ENCODE data around the gene CCR8.
A peak's percentile ranks its signal among the peaks of the same experiment; 100 is the strongest.

Gene CCR8, protein sequence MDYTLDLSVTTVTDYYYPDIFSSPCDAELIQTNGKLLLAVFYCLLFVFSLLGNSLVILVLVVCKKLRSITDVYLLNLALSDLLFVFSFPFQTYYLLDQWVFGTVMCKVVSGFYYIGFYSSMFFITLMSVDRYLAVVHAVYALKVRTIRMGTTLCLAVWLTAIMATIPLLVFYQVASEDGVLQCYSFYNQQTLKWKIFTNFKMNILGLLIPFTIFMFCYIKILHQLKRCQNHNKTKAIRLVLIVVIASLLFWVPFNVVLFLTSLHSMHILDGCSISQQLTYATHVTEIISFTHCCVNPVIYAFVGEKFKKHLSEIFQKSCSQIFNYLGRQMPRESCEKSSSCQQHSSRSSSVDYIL

DNA sequence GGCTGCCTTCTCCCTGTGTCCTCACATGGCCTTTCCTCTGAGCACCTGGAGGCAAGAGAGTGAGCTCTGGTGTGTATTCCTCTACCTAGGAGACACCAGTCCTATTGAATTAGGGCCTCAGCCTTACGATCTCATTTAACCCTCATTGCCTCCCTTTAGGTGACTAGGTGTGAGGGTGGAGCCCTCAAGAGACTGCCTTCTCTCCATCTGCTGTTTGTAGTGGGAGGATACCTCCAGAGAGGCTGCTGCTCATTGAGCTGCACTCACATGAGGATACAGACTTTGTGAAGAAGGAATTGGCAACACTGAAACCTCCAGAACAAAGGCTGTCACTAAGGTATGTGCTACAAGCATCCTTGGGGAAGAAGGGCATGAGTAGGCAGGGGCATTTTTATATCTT lies at the start of gene CCR8:
CCR8 (plus strand) TSS at position 217 of the 400 bp plus-strand sequence. CDS start 2,623 bp downstream, outside the sequence.
- DNase-seq = peak; percentile 74

DNA sequence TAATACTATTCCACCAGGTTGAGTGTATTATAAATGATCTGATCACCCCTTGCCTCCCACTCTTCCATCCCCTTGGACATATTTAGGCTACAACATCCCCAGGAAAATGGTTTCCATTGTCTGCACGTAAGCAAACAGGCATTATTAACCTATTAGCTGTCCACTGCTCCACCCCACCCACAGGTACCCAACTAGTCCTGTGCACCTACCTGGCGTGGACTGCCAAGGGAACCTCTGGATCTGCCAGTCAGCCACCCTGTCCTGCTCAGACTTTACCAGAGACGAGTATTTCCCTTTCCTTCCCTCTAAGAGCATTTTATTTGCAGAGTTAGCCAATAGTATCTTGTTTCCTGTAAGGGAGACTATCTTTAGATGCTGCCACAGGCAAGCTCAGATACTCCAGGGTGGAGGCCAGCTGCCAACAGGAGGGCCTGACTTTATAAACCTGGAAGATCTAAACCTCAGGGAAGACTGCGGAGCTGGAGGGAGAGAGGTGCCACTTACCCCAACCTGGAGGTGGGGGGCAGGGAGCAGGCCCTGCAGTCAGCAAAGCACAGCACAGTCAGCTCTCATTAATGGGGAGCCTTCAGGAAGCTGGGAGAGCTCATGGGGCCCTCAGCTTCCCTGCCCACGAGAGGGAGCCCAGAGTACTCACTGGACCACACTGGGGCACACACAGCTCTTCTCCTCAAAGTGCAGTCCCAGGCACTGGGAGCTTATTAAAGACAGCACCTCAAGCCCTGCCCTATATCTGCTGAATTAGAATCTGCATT lies 49.6 kb upstream of the CCR8 start, which contains the start of gene CX3CR1:
CX3CR1 (minus strand) TSS at position 292 of the 773 bp plus-strand sequence. CDS start 13,527 bp downstream, outside the sequence.
- DNase-seq = no peak

DNA sequence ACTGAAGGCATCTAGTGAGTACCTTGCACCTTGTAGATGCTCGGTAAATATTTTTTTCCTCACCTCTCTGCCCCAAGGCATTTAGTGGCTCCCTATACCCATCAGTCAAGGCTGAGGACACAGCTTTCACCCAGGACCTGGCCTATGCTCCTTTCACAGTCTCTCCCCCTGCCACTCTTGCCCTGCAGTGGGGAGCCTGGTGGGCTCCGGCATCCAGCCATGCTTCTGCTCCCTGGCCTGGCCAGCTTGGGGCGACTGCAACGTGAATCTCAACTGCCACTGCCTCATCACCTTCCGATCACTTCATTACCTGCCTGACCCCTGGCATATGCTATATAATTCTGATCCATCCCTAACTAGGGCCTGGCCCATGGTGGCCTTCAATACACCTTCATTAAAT lies 48.9 kb upstream of the CCR8 start:
- no peak for DNase-seq

DNA sequence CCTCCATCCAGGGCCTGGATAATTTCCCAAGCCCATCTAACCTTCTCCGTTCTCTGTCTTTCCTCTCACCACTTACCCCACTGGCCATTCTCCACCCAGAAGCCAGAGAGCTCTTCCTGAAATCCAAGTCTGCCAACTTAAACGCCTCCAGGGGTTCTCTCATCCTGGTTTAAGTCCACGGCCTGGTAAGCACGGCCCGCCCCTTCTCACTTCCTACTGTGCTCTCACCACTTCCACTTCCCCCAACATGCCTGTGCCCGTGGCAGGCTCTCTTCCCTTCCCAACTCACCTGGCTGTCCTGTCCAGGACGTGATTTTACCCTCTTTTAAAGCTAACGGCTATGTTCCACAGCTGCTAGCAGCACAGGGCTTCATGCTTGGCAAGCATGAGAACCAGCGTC lies 48.0 kb upstream of the CCR8 start:
- no peak for DNase-seq

DNA sequence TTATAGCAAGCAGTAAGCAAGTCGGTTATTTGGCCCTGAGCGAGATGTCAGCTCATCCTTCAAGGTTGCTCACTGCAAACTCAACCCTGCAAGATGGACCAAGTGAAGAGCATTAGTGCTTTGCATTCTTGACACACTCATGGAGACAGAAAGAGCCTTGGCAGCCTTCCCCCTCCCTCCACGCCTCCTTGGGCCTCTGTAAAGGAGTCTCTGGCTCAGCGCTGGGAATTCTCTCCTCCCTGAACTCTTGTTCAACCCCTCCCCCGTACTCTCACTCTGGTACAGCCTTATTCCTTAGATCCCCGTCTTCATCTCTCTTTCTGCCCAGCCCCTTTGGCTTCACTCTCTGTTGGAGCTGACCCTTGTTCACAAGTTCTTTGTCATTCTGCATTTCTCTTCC lies 47.5 kb upstream of the CCR8 start:
- DNase-seq = no peak

DNA sequence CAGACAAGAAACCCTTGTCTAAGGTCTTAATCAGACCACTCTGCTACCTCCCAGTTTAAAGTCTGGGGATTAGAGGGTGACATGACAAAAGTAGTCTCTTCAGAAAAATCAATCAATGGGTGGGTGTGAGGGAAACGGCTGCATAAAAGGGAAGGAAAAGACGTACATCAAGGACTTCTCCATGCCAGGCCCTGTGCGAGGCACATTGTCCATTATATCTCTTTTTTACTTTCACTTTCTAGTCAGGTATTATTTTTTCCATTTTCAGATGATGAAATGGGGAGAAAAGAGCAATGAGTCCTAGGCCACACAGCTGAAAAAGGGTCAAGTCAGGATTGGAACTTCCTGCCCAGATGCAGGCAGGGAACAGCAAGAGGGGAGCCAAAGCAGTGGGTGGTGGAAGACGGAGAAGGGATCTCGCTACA lies 45.0 kb upstream of the CCR8 start:
- DNase-seq = no peak

DNA sequence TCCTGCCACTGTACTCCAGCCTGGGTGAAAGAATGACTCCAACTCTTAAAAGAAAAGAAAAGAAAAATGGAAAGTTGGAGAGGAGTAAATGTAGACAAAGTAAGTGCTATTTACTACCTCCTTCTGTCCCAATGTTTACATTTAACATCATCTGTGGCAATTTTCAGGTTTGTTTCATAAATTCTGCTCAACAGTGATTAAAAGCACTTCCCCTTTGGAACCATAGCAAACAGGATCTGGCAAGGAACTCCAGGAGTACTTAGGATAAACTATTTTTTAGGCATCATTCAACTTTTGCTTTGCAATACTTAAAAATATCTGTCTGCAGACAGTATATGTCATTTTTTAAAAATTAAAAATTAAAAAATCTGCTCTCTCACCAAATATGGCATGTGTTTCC lies 44.2 kb upstream of the CCR8 start:
- DNase-seq = no peak

DNA sequence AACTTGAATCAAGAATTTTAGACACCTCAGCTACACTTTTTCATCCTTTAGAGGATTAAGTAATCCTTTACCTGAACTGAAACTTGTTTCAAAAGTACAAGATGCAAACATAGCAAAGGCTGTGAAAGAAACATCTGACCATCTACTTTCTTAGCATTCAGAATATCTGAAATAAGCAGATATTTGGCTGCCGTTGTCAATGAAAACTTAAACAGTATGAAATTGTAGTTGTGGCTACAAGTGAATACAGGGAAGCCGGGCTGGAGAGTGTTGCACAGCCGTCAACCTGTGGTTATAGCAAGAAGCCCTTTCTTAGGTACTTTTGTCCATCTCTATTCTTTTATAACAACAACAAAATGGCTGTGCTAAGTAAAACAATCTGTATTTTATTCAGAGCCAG lies 42.7 kb upstream of the CCR8 start:
- no peak for DNase-seq

DNA sequence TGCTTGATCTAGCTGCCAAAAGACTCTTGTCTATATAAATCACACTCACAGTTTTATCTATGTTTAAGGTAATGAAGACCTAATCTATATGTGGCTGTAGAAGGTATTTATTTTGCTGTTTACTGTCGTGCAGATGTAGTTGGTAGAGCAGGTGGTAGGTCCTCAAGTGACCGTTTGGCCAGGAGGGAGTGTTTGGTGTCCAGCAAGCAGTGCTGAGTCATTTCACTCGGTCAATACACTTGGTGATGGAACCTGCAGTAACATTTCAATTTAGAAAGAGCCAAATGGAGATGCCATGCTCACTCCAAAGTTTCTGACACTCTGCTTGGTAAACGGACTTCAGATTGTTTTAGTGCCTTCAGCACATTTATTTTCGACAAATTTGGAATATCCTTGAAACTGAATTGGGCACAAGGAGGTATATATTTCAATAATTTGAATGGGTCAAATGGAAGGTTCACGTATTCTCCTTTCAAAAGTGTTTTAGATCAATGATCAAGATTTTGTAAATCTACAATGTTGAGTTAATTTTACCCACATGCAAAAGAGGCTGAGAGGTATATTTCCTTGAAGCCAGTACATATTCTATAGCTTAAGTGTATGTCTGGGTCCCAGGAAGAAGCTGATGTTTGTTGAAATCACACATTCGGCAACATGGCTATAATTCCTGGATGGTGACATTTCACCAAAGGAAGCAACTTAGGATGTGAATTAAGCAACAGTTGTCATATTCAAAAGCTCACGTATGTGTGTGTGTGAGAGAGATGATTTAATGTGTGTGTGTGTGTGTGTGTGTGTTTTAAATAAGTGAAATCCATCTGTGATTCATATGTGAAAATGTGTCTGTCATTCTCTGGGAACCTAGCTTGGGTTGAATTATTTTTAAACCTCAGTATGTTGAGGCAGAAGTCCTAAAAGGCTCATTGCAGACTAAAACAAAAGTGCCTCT lies 42.0 kb upstream of the CCR8 start:
- DNase-seq = no peak

DNA sequence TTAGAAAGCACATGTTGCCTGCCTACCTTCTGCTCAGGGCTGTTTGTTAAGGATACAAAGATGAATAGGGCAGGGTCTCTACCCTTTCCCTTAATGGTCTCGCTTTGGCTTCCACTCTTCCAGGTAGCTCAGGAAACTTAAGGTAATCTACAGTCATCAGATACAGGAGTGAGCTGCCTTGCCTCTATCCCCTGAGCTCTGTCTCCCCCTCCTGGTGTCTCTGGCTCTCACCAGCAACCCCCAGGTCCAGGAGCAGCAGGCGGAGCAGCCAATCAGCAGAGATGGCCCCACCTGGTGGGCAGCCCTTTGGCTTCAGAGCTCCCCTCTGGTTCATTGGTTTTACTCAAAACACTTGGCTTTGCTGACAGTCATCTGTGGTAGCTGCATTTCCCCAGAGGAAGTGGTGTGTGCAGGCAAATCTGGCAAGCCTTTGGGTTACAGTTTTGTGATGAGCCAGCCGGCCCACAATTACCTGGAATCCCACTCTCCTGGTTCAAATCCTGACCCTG lies 41.2 kb upstream of the CCR8 start:
- peak; percentile 92 for DNase-seq

DNA sequence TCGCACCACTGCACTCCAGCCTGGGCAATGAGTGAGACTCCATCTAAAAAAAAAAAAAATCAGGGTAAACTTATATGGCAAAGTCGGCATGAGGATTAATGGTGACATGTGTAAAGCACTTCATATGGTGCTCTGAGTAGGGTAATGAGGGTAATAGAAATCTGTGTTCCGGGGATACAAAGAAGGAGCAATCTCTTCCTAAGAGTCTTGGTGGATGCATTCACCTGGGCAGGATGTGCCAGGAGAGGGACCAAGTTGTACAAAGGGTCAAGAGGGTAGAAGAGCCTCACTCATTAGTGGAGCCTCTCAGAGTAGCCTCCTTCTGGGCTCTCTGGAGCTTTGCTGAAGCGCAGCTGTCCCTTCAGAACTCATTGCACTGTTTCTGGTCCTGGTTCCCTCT lies 40.4 kb upstream of the CCR8 start:
- DNase-seq = no peak

DNA sequence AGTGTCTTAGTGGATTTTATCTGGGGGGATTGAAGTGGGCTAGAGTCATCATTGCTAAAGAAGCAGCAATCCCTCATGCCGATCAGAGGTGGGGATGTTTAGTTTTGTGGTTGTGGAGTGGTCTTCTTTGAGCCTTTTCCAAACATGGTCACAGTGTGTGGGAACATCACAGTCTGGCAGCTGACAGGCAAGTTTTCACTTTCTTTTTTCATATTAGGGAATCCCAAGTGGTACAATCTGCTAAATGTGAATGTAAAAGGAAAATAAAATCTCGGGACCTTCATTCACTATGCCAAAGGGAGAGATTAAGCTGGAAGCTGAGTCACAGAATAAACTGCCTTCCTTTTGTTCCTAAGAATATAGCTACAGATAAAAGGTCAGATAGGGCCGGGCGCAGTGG lies 39.3 kb upstream of the CCR8 start:
- no peak for DNase-seq

DNA sequence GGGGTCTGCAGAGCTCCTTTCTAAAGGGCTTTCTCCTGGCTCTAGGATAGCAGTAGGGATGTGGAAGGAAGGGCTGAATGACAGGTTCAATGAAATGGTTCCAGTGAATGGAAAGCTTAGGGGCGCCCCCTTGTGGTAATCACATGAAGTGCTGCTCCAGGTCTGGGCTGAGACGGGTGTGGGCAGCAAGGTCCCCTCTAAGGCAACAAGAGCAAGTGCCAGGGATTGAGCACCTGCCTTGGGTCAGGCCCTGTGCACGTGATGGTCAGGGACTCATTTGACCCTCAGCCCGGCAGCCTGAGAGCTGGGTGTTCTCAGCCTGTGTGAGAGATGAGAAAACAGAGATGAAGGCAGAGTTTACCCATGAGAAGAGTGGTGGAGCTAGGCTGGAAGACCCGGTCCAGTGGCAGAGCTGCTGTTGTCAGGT lies 37.6 kb upstream of the CCR8 start:
- peak; percentile 57 for DNase-seq

DNA sequence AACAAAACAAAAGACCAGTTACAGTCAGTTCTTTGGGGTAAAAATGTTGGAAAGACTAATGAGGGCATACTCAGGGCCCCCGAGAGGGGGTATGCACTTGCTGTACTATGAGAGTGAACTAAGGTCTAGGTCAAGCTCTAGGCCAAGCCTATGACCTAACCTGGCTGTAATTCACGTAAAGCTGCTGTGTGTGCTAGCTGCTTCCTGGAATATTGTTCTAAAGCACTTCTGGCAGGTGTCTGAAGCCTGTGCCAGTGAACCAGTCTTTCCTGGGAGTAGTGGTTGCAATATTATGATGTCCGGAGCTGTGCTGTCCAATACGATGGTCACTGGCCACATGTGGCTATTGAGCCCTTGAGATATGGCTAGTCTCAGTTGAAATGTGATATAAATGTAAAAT lies 36.5 kb upstream of the CCR8 start:
- DNase-seq = peak; percentile 72

DNA sequence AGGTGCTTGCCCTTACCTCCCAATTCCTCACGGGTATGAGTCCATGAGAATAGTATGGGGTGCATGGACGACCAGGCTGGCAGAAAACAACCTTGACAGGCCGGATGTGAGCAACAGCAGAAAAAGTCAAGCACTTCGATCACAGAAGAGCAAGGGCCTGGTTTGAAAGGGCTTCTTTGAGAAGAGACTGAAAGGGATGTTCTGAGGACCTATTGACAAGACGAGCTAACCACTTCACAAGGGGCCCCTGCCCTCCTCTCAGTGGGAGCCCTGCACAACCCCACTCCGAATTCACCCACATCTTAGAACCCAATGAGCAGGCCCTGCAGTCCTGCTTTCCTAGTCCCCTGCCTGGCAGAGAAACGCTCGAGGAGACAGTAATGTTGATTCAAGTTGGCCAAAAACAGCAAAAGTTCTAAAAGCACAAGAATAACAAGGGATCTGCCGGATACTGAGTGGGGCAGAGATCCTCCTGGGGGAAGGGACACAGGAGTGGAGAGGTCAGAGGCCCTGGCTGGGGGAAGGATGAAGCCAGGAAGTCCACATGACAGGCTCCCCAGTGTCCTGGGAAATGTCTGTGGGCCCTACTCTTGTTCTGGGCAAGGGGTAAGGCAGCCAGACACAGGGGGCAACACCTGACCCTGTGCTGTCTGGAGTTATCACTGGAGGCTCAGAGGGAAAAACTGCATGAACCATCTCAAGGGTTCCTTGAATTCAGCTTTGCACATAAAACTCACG lies 34.9 kb upstream of the CCR8 start:
- no peak for DNase-seq

DNA sequence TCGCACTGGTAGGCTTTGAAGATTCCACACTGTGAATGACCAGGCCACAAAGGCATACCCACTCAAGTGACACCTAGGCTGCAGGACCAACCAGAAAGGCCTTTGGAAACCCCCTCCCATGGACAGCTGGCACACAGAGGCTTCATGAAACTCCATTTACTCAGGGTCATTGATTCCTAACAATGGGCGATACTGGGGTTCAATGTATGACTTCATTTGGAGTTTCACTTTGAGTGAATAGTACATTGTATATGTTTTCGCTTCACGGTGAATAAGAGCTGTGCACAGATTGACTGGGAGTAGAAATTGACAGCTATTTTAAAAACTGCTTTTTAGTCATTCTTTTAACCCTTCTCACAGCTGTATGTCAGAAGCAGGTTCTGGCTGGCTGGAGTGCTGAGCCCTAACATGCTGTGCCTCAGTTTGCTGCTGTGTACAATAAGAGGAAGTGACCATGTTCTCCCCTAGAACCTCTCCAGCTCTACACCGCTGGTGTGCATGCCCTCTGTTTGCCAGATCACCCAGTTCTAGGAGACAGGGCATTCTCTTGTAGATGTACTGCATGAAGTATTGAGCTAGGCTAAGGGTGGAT lies 34.2 kb upstream of the CCR8 start:
- DNase-seq = no peak

DNA sequence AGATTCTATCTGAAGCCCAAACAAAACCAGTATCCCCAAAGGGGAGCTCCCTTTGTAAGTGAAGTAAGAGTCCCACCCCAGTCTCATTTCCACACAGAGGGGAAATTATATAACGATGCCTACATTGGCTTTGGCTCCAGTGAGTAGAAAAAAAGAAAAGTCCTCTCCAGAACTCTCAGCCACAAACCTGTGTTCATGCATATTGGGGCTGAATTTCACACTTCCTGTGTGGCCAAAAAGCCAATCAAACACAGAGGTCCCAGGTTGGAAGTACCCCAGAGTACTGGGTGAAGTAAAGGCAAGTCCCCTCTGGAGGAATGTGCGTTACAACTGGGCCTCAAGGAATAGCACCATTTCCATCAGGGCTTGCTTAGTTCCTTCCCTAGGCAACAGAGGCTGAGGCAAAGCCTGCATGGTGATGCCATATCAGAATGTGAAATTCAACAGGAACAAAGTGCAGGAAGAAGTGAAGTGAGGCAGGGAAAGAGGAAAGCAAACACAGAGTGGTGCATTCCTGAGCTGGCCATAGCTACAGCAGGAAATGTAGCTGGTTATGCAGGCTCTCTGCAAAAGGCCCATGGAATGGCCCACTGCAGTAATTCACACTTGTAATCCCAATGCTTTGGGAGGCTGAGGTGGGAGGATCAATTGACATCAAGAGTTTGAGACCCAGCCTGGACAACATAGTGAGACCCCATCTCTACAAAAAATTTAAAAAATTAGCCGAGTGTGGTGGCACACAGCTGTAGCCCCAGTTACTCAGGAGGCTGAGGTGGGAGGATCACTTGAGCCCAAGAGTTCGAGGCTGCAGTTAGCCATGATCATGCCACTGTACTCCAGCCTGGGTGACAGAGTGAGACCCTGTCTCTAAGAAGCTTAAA lies 33.1 kb upstream of the CCR8 start:
- DNase-seq = no peak

DNA sequence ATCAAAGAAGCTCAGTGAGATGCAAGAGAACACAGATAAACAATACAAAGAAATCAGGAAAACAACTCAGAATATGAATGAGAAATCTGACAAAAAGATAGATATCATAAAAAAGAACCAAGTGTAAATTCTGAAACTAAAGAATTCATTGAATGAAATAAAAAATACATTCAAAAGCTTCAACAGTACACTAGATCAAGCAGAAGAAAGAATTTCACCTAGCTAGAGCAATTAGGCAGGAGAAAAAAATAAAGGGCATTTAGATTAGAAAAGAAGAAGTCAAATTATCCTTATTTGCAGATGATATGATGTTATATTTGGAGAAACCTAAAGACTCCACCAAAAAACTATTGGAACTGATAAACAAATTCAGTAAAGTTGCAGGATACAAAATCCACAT lies 30.2 kb upstream of the CCR8 start:
- DNase-seq = no peak

DNA sequence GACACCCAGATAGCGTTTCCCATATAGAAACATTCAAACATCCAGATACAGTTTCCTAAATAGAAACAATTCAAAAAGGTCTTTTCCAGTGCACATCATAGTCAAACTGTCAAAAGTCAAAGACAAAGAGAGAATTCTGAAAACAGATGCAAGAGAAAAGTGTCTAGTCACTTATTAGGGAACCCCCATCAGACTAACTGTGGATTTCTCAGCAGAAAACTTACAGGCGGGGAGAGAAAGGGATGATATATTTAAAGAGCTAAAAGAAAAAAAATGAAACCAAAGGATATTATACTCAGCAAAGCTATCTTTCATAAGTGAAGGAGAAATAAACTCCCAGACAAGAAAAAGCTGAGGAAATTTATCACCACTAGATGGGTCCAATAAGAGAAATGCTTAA lies 27.3 kb upstream of the CCR8 start:
- no peak for DNase-seq

DNA sequence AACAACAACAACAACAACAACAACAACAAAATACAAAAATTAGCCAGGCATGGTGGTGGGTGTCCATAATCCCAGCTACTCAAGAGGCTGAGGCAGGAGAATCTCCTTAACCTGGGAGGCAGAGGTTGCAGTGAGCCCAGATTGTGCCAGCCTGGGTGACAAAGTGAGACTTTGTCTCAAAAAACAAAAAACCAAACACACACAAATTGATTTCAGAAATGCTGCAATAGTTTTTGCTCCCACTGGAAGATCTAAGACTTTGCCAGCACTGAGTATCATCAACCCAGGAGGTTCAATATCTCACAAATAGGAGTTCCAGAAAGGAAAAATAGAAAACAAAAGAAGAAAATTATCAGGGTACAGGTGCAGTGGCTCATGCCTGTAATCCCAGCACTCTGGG lies 16.2 kb upstream of the CCR8 start:
- DNase-seq = no peak

DNA sequence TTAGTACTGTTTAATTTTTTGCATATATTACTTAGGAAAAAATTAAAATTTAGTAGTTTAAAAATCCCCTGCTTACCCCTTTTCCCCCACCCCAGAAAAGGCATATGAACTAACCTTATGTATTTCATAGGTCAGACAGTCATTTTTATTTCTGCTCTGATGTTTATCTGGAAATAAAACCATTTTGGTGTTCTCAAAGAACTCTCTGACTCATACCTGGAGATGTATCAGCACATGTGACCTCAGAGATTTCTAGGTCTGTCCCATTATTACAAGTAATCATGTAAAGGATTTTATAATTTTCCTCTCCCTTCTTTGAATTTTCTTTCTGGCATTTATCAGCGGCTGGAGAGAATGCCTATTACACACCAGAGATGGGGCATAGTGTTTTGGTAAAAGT lies 14.1 kb upstream of the CCR8 start:
- no peak for DNase-seq

Measured in NCI-H2029 (cell line).